IMR-90 (cell line): ENCODE measurements around the gene FBRSL1. TPM values are rescaled to one million over a fixed set of nuclear protein-coding genes. Genes with fewer than 3 reads are reported as not detected.

ENCODE experiments used
- ATAC-seq: fragments of 200-7000 bp; cut with Tn5 transposase; 2 replicates; pipeline ENCODE4 v1.9.1; 2020; ENCODE audit warnings: low read depth, mild to moderate bottlenecking, moderate library complexity
- BruUV-seq: library from RNA; stranded (reverse); fragments of 400-500 nt; replicated peaks from 2 replicates; lab custom pipeline; 2021; lab: Mats Ljungman, UMichigan
- CTCF ChIA-PET: fragments of 300-600 bp; formaldehyde crosslinking; extraction: SDS; loops from one replicate; lab custom pipeline; 2021; ENCODE audit warnings: antibody characterized with exemption; lab: Yijun Ruan, JAX
- POLR2A ChIA-PET: fragments of 300-600 bp; sonication (Branson Sonifier 250); formaldehyde crosslinking; loops from one replicate; lab custom pipeline; 2022; ENCODE audit warnings: antibody characterized with exemption; ENCODE audit not compliant: unreplicated experiment; lab: Charles Lee
- DNase-seq: peaks from one replicate; pipeline ENCODE4 v3.0.0; 2013
- H2AFZ ChIP-seq: replicated peaks from 2 replicates; pipeline ENCODE3; 2013; ENCODE audit warnings: low read length, mild to moderate bottlenecking; ENCODE audit not compliant: poor library complexity
- H2AK5ac ChIP-seq: 2 replicates; pipeline ENCODE4 v1.6.1; 2013; ENCODE audit warnings: low read depth, low read length, inconsistent platforms
- H2AK9ac ChIP-seq: replicated peaks from 2 replicates; pipeline ENCODE3; 2013; ENCODE audit warnings: mild to moderate bottlenecking, low read depth, low read length, moderate library complexity; ENCODE audit not compliant: poor library complexity
- H2BK120ac ChIP-seq: 2 replicates; pipeline ENCODE4 v1.6.1; 2013; ENCODE audit warnings: low read depth, low read length, inconsistent platforms
- H2BK15ac ChIP-seq: 3 replicates; pipeline ENCODE4 v1.6.1; 2013; ENCODE audit warnings: low read depth, low read length, inconsistent platforms
- H2BK20ac ChIP-seq: 2 replicates; pipeline ENCODE4 v1.6.1; 2013; ENCODE audit warnings: low read depth, mild to moderate bottlenecking, inconsistent platforms, low read length, moderate library complexity
- H2BK5ac ChIP-seq: 2 replicates; pipeline ENCODE4 v1.6.1; 2013; ENCODE audit warnings: mild to moderate bottlenecking, low read depth, low read length, inconsistent platforms; ENCODE audit not compliant: poor library complexity, severe bottlenecking
- H3K14ac ChIP-seq: replicated peaks from 2 replicates; pipeline ENCODE4 v1.6.1; 2013; ENCODE audit warnings: low read depth, low read length, inconsistent platforms
- H3K18ac ChIP-seq: 2 replicates; pipeline ENCODE4 v1.6.1; 2013; ENCODE audit warnings: low read depth, low read length, control low read depth
- H3K23ac ChIP-seq: 2 replicates; pipeline ENCODE4 v1.6.1; 2013; ENCODE audit warnings: low read depth, low read length, inconsistent platforms
- H3K27ac ChIP-seq: 2 replicates; pipeline ENCODE4 v1.5.1; 2013; ENCODE audit warnings: mild to moderate bottlenecking, control low read depth, low read length; ENCODE audit not compliant: insufficient read depth
- H3K27me3 ChIP-seq: 2 replicates; pipeline ENCODE4 v1.6.1; 2013; ENCODE audit warnings: low read length; ENCODE audit not compliant: control insufficient read depth, insufficient read depth
- H3K36me3 ChIP-seq: 2 replicates; pipeline ENCODE4 v1.6.1; 2013; ENCODE audit warnings: low read length, mixed read lengths; ENCODE audit not compliant: control insufficient read depth, insufficient read depth
- H3K4ac ChIP-seq: 2 replicates; pipeline ENCODE4 v1.6.1; 2013; ENCODE audit warnings: low read depth, low read length, inconsistent platforms
- H3K4me1 ChIP-seq: 2 replicates; pipeline ENCODE4 v1.6.1; 2013; ENCODE audit warnings: low read length, mixed read lengths; ENCODE audit not compliant: control insufficient read depth, insufficient read depth
- H3K4me2 ChIP-seq: 2 replicates; pipeline ENCODE4 v1.6.1; 2013; ENCODE audit warnings: low read depth, mild to moderate bottlenecking, control low read depth, low read length, moderate library complexity
- H3K4me3 ChIP-seq: 2 replicates; pipeline ENCODE4 v1.5.1; 2013; ENCODE audit warnings: low read depth, mild to moderate bottlenecking, control low read depth, low read length, moderate library complexity; ENCODE audit not compliant: insufficient read depth
- H3K56ac ChIP-seq: 2 replicates; pipeline ENCODE4 v1.6.1; 2013; ENCODE audit warnings: low read length, inconsistent platforms; ENCODE audit not compliant: insufficient read depth; ENCODE audit errors: extremely low read depth
- H3K79me1 ChIP-seq, 2 experiments: 2 replicates each; pipeline ENCODE4 v1.6.1; 2013; ENCODE audit warnings: low read length in 2 of 2, inconsistent platforms in 1 of 2, low read depth in 1 of 2
- H3K9ac ChIP-seq: 2 replicates; pipeline ENCODE4 v1.6.1; 2013; ENCODE audit warnings: low read depth, low read length, control low read depth
- H3K9me1 ChIP-seq: 2 replicates; pipeline ENCODE4 v1.6.1; 2013; ENCODE audit warnings: low read length, inconsistent platforms; ENCODE audit not compliant: insufficient read depth
- H3K9me3 ChIP-seq: 2 replicates; pipeline ENCODE4 v1.6.1; 2013; ENCODE audit warnings: low read length; ENCODE audit not compliant: control insufficient read depth, insufficient read depth
- H4K20me1 ChIP-seq: 2 replicates; pipeline ENCODE4 v1.6.1; 2013; ENCODE audit warnings: low read length, inconsistent platforms; ENCODE audit not compliant: insufficient read depth
- H4K5ac ChIP-seq: 2 replicates; pipeline ENCODE4 v1.6.1; 2013; ENCODE audit warnings: mild to moderate bottlenecking, low read depth, low read length, control low read depth
- H4K8ac ChIP-seq, 2 experiments: 2 replicates each; pipeline ENCODE4 v1.6.1; 2013; ENCODE audit warnings: low read depth in 2 of 2, low read length in 2 of 2, control low read depth in 1 of 2, inconsistent platforms in 1 of 2
- H4K91ac ChIP-seq: 2 replicates; pipeline ENCODE4 v1.6.1; 2013; ENCODE audit warnings: low read depth, low read length, inconsistent platforms; ENCODE audit not compliant: insufficient read depth
- BHLHE40 ChIP-seq: fragments of 150-350 bp; IDR thresholded peaks from 2 replicates; pipeline ENCODE4 v1.6.1; 2016; ENCODE audit warnings: mild to moderate bottlenecking, low read depth, low read length
- MAZ ChIP-seq: IDR thresholded peaks from 2 replicates; pipeline ENCODE4 v1.6.1; 2012; ENCODE audit warnings: low read depth, mild to moderate bottlenecking, low read length, improper control_type of control experiment, moderate library complexity, borderline replicate concordance
- MXI1 ChIP-seq: IDR thresholded peaks from 2 replicates; pipeline ENCODE4 v1.6.1; 2012; ENCODE audit warnings: low read depth, mild to moderate bottlenecking, low read length, moderate library complexity, borderline replicate concordance
- NFE2L2 ChIP-seq: fragments of 150-350 bp; IDR thresholded peaks from 2 replicates; pipeline ENCODE4 v1.6.1; 2016; ENCODE audit warnings: low read depth, mild to moderate bottlenecking, low read length
- POLR2A ChIP-seq: IDR thresholded peaks from 2 replicates; pipeline ENCODE4 v1.6.1; 2012; ENCODE audit warnings: mild to moderate bottlenecking, low read depth, low read length
- RAD21 ChIP-seq: IDR thresholded peaks from 2 replicates; pipeline ENCODE4 v1.6.1; 2012; ENCODE audit warnings: low read length, improper control_type of control experiment
- RCOR1 ChIP-seq: IDR thresholded peaks from 2 replicates; pipeline ENCODE4 v1.6.1; 2012; ENCODE audit warnings: mild to moderate bottlenecking, low read length, improper control_type of control experiment; ENCODE audit not compliant: insufficient replicate concordance
- WGBS, 2 experiments: methylation state at CpG; one replicate each; pipeline versions ENCODE4 v1.1.5 to v1.1.7; 2013; ENCODE audit warnings: missing lambda C conversion rate in 2 of 2; ENCODE audit not compliant: insufficient read length in 1 of 2; ENCODE audit errors: extremely low coverage in 2 of 2; 5-methylcytosine and 5-hydroxymethylcytosine counted together
- dilution Hi-C: fragments of 300-500 bp; cut with HindIII; formaldehyde crosslinking; loops from one replicate; pipeline ENCODE4 v1.14.3; 2018; ENCODE audit warnings: low sequenced_read_pairs; ENCODE audit not compliant: unreplicated experiment
- in situ Hi-C: fragments of 300-500 bp; cut with MboI; formaldehyde crosslinking; loops from 3 replicates; pipeline ENCODE4 v1.14.3; 2019; ENCODE audit warnings: low sequenced_read_pairs, inconsistent platforms, mixed read lengths
- intact Hi-C: fragments of 100-400 bp; cut with micrococcal nuclease; formaldehyde crosslinking; loops from 2 replicates; pipeline ENCODE4 v1.10.0; 2022
- polyA plus RNA-seq, 3 experiments: library from polyadenylated mRNA; depleted of rRNA; stranded (reverse); fragments of >200 nt; gene quantifications; 2 replicates each; pipeline ENCODE4 v1.2.3, GENCODE V29; 2012; ENCODE audit warnings: low replicate concordance in 1 of 3
- total RNA-seq: library from RNA; depleted of rRNA; stranded (reverse); fragments of >200 nt; gene quantifications from 2 replicates; pipeline ENCODE4 v1.2.3, GENCODE V29; 2012

Gene FBRSL1
- total and polyA plus RNA-seq, 2 of the 4 experiments (the other 2 are of a cell fraction) = 0.36 to 10.8 TPM

DNA sequence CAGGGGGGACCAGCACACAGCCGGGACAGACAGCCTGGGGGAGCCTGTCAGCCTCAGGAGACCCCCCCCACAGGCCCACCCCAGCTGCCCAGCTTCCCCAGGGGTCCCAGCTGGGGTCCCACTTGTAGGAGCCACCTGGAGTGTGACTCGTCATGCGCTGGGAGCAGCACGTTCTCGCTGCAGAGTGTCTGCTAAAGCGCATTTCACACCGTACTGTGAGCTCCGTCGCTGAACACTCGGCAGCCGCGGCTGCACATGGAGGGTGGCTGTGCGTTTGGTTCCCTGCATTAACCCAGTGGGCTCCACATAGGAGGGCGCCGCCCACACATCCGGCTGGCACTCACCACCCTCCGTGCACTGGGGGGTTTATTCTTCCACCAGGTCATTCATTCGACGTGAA is 56.7 kb downstream of the FBRSL1 start:
- Histone ChIP-seq H4K91ac (no peak overlapping the region), H3K14ac (no peak overlapping the region), H2AK9ac (no peak overlapping the region), H3K9me1 (peaks cover 5% of the 10 kb centered on the region; the same call in 1 of the 2 replicates), H2BK20ac (no peak overlapping the region), H3K56ac (no peak overlapping the region), H3K4me3 (no peak overlapping the region), H3K18ac (no peak overlapping the region), H4K8ac (no peak overlapping the region), H3K27ac (no peak overlapping the region), H2AK5ac (no peak overlapping the region), H3K4me2 (no peak overlapping the region), H3K9ac (no peak overlapping the region), H3K4me1 (no peaks in the 10 kb centered on the region), H2BK5ac (no peak overlapping the region), H2AFZ (no peak overlapping the region), H3K9me3 (no peaks in the 10 kb centered on the region), H3K23ac (no peak overlapping the region), H3K79me1 (peaks cover 0 to 3% of the 10 kb centered on the region in 2 experiments; a peak in 1 of 4 replicates), H4K20me1 (peaks cover 12% of the 10 kb centered on the region), H4K5ac (no peak overlapping the region), H2BK120ac (no peak overlapping the region), H2BK15ac (no peak overlapping the region), H3K36me3 (peaks cover 5% of the 10 kb centered on the region), H3K4ac (no peak overlapping the region), H3K27me3 (no peaks in the 10 kb centered on the region)
- CTCF ChIA-PET = no interaction called here
- dilution Hi-C loops = no loop called here
- BruUV-seq = no TSS peak
- no peak for ATAC-seq
- TF ChIP-seq NFE2L2 = no peak
- TF ChIP-seq POLR2A = no peak
- TF ChIP-seq BHLHE40 = no peak
- no peak for TF ChIP-seq MXI1
- TF ChIP-seq RAD21 = no peak
- TF ChIP-seq RCOR1 = no peak
- no peak for TF ChIP-seq MAZ
- POLR2A ChIA-PET = no interaction called here
- no peak for DNase-seq
- intact Hi-C loops = no loop called here
- in situ Hi-C loops = no loop called here
- WGBS, 2 experiments = 82% methylated on average over 9 of the region's 19 CpGs; no CpG with 5 or more reads in 1 of the 2 experiments
